Middle frontal gyrus (tissue), 1 donor: Measurements from ENCODE around the gene STAT6.

Experiments used
- DNase-seq: peaks from one replicate; pipeline ENCODE4 v3.0.0-alpha.2; 2015; ENCODE audit warnings: low spot score; ENCODE audit errors: extremely low spot score

The STAT6 gene

GRCh38 chr12:57104292-57104910 is 6.8 kb downstream of the STAT6 start:
- DNase-seq, result no peak

GRCh38 chr12:57103856-57104255 is 7.3 kb downstream of the STAT6 start:
- no peak for DNase-seq

GRCh38 chr12:57101892-57102695 is 9.1 kb downstream of the STAT6 start:
- DNase-seq, result no peak

GRCh38 chr12:57099766-57100165 is 11.4 kb downstream of the STAT6 start:
- DNase-seq, result no peak

DNA sequence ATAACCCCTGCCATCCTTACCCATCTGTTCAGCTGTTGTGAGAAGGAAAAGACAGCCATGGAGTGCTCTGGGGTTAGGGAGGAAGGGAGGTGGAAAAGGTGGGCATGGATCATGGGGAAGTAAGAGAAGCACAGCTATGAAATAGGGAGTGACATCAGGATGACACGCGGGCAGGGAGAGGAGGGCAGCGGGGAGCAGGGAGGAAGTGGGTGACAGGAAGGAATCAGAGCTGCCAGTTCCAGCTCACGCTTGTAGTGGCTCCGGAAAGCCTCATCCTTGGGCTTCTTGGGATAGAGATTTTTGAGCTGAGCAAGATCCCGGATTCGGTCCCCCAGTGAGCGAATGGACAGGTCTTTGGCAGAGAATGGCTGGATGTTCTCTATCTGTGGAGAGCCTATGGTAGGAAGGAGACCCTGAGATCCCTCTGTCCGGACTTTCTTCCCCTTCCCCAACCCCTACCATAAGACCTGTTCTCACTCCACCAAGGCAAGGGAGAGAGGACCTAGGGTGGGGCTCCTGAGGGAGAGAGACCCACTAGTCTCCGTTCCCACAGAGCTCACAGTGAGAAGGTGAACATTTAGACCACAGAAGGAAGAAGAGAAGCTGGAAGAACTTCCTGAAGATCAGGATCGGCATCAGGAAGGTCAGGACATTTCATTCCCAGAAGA is 12.0 kb downstream of the STAT6 start:
- no peak for DNase-seq

DNA sequence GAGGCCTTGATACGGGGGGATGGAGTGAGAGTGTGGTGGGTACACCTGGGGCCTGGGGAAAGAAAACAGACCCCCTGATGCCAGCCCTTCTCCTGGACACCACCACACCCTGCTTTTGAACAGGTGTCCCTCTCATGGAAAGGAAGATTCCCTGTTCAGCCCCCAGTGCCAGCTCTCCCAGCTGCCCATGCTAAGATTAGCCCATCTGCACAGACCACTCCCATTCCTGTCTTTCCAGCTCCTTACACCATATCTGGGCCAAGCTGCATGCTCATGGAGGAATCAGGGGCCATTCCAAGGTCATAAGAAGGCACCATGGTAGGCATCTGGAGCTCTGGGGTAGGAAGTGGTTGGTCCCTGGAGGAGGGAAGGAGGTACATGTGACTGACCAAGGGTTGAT is 12.6 kb downstream of the STAT6 start:
- DNase-seq, result no peak

DNA sequence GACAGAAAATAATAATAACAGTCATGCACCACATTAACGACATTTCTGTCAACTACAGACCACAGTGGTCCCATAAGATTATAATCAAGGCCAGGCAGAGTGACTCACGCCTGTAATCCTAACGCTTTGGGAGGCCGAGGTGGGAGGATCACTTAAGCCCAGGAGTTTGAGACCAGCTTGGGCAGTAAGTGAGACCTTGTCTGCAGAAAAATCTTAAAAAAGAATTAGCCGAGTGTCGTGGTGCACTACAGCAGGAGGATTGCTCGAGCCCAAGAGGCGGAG is 13.7 kb downstream of the STAT6 start:
- no peak for DNase-seq

DNA sequence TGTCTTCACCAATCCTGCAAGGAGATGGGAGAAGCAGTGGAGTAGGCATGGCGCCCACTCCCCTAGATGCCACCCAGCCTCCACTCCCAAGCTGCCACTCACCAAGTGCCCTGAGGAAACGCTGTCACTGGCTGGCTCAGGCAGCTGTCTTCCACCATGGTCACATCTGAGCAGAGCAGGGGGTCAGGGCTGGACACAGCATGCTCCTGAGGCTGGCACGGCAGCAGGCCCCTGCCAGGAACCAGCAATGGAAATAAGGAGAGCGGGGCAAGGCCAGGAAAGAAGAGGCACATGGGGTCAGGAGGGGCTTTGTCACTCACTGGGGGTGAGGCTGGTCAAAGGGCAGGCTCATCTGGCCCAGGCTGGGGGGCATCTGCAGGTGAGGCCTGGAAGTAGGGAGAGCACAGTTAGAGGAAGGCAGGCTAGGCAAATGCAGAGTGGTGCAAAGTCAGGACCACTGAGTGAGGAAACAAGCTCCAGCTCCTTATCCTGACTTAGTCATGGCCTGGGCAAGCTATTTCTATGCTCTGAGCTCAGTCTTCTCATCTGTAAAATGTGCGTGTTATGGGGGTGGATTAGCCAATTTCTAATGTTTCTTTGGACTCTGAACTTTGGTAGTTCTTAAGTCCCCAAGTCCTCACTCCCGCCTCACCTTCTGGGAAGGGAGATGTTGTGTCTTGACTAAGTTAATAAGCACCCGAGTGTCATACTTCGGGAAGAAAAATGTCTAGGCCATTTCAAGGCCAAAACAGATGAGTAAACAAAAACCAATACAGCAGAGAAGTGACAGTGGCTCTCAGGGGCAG is 14.2 kb downstream of the STAT6 start:
- DNase-seq, result no peak

GRCh38 chr12:57096099-57096572 is 15.0 kb downstream of the STAT6 start:
- DNase-seq, result no peak

GRCh38 chr12:57095440-57095839 is 15.7 kb downstream of the STAT6 start:
- DNase-seq, result no peak

DNA sequence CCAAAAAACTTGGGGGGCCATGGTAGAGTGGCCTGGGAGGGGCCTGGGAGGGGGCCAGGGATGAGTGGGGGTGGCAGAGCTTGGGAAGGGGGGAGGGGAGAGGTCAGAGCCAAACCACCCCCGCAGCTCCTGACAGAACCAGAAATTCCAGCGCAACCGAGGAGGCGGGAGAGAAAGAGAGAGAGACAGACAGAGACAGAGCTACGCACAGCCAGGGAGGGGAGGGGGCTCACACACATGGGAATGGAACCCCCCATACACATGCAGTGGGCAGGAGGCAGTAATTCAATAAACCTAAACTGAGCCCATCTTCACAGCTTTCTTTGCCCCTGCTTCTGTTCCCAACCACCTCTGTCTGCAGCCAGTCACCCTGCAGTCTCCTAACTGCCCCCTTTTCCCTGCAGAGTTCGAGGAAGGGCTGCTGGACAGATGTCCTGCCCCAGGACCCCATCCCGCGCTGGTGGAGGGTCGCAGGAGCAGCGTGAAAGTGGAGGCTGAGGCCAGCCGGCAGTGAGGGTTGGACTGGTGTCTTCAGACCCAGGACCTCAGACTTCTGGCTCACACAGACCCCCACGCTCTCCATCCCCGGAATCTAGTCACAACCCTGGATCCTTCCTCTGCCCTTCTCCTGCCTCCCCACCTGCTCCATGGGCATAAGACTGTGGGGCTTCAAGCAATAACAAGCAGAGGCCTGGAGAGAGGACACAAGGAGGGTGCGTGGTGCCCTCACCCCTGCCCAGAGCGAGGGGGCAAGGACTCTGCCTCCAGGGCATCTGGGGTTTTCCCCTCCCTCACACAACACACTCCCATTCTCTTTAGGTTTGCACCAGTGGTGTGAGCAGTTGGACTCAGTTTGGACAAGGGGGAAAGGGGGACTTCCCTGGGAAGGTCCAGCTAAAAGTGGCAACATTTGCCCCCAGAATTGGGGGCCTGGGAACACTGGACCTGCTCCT is 16.7 kb downstream of the STAT6 start:
- DNase-seq, result no peak

DNA sequence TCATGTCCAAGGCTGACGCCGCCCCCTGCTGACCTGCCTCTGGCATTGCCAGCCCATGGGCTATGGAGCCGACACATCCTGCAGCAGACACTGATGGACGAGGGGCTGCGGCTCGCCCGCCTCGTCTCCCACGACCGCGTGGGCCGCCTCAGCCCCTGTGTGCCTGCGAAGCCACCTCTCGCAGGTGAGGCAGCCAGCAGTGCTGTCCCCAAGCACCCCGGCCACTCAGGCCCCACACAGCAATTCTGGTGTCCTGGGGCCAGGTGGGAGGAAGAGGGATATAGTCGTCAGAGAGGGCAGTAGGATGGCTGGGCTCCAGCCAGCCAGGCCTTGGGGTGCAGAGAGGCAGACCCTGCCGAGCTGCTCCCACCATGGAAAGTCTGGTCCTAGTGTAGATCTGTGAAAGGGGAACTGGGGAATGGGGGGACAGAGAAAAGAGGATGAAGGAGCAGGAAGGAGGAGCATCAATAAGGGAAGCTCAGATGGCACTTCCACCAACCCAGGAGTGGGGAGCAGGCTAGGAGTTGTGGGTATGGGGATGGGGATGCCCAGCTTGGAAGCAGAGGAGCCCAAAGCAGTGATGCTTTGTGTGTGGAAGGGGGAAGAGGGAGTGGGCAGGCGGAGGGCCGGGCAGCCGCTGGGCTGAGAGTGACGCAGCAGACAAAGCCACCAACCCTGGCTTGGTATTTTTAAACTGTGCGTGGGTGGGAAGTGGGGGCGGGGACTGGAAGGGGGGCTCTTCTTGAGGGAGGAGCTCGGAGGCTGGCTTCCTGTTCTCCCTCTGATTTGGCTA is 17.6 kb downstream of the STAT6 start:
- no peak for DNase-seq

DNA sequence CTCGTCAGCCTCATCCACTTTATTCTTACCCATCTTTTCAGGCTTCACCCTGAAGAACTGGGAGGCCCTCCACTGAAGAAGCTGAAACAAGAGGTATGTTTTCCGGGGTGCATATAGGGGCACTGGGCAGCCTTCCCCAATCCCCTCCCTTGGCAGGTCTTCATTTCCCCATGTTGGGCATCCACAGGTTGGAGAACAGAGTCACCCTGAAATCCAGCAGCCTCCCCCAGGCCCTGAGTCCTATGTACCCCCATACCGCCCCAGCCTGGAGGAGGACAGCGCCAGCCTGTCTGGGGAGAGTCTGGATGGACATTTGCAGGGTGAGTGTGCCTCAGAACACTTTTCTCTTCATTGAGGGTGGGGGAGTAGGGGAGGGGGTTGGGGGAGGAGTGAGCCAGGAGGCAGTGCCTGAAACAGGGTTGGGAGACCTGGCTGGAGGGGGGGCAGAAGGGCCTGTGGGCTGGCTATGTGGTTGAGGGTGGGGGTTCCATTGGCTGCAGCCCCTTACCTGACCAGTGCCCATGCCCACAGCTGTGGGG is 18.2 kb downstream of the STAT6 start:
- DNase-seq, result no peak

- no peak for DNase-seq
Observed at GRCh38 chr12:57092529-57092862, 18.7 kb downstream of the STAT6 start.

DNA sequence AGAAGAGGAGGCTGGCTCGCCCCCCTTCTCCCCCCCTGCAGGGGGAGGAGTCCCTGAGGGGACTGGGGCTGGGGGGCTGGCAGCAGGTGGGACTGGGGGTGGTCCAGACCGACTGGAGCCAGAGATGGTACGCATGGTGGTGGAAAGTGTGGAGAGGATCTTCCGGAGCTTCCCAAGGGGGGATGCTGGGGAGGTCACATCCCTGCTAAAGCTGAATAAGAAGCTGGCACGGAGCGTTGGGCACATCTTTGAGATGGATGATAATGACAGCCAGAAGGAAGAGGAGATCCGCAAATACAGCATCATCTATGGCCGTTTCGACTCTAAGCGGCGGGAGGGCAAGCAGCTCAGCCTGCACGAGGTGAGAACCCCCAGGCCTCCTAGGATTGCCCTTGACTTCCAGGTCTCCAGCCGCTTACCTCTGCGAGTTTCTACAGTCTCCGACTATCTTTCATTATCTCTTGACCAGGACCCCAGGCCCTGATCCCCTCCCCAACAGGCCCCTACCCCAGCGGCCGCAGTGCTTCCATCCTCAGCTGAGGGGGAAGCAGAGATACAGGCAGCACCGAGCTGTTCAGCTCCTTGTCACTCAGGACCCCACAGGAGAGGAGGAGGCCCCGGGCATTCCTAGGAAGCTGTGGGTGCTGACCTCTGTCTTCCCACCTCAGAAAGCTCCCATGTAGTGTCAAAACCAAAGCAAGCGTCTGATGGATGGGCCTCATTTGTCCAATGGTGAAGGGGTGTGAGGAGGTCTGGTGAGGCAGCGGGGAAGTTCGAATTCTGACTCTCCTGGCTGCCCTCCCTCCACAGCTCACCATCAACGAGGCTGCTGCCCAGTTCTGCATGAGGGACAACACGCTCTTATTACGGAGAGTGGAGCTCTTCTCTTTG is 19.3 kb downstream of the STAT6 start:
- DNase-seq, result no peak

DNA sequence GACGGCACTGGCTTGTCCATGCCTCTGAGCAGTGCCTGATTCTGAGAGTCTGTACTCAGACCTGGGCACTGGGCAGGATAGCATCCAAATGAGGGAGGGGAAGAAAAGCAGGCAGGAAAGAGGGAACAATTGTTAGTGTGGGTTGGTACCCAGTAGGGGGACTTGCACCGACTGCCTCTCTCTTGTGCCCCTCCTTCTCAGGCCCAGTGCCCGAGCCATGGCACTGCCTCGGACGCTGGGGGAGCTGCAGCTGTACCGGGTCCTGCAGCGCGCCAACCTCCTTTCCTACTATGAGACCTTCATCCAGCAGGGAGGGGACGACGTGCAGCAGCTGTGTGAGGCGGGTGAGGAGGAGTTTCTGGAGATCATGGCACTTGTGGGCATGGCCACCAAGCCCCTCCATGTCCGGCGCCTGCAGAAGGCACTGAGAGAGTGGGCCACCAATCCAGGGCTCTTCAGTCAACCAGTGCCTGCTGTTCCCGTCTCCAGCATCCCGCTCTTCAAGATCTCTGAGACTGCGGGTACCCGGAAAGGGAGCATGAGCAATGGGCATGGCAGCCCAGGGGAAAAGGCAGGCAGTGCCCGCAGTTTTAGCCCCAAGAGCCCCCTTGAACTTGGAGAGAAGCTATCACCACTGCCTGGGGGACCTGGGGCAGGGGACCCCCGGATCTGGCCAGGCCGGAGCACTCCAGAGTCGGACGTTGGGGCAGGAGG is 20.1 kb downstream of the STAT6 start:
- no peak for DNase-seq

DNA sequence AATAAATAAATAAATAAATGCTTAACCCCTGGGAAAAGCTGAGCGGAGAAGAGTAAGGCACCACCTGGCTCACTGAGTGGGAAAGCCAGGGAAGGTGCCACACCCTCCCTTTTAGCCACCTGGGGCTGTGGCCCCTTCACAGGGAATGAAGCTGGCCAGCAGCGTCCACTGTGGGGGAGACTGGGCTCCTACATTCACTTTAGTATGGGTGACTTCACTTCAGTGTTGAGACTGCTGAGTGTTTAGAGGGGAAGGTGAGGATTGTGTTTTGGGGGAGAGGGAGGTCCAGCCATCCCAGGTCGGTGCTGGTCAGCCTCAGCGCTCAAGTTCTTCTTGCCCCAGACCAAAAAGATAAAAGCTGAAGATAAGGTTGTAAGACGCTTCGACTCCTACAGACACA is 20.7 kb downstream of the STAT6 start:
- DNase-seq, result no peak
